Bronchus fibroblast of lung (primary cell): ENCODE data around the gene ARMC10. TPM values are rescaled to one million over a fixed set of nuclear protein-coding genes. Genes with fewer than 3 reads are reported as not detected.

Experiments used
- total RNA-seq: library from RNA; depleted of rRNA; stranded (reverse); fragments of >200 nt; gene quantifications from 2 replicates; pipeline ENCODE4 v1.2.3, GENCODE V29; 2015

Gene ARMC10
- 26.0 and 34.8 TPM in 2 replicates for total RNA-seq

DNA sequence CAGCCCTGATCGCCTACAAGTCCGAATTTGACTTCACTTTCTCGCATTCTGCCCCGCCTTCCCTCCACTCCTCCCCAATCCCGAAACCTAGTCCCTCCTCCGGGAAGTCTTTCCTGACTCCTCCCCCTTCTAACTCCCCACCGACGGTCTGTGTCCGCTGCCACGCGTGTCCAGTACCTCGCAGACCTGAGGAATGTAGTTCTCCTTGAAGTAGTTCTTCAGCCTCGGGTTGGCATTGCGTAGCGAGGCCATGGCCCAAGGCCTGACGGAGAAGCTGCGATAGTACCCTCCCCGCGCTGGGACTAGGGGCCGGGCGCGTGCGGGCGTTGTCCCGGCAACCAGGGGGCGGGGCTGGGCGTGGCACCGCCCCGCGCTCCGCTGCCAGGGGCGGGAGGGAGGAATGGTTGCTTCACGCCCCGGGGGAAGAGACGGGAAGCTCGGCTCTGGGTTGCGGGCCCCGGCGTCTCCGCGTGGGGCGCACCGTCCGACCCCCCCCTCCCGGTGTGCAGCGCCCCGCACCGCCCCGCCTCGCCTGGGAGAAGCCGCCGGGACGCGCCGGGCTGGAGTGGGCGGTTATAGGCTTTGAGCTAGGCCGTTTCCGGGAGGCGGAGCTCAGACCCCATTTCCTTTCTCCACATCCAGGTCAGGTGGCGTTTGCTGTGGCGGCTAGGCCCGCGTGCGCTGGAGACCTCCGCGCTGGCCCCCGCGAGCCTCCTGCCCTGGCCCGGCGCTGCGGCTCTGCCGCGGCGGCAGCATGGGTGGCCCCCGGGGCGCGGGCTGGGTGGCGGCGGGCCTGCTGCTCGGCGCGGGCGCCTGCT is at the start of gene ARMC10, which contains the start of gene FBXL13:
Gene ARMC10, plus strand, starts transcription at position 622 of the 818 bp plus-strand sequence. Its CDS starts 133 bp downstream, at position 755.
Gene FBXL13, minus strand, starts transcription at position 278 of the 818 bp plus-strand sequence.

Other genes with a start within 250 kb of the ARMC10 start
- gene LRRC17, start 162.1 kb upstream of the ARMC10 start, total RNA-seq, result 75.3 and 76.6 TPM in 2 replicates
- 0.30 and 0.34 TPM in 2 replicates for gene FBXL13, start 344 bp upstream of the ARMC10 start, total RNA-seq
- 1.2 and 1.3 TPM in 2 replicates for gene NAPEPLD, start 74.0 kb downstream of the ARMC10 start, total RNA-seq
- gene PMPCB, start 222.3 kb downstream of the ARMC10 start, total RNA-seq, result 47.7 and 53.2 TPM in 2 replicates